GM11168 (cell line): ENCODE data around the gene MUC5AC.
"Not testable (repeated sequence)": the region's sequence is repeated elsewhere in the genome, so short reads cannot be mapped to it uniquely, and the experiment has no call there.

Experiments
- in situ Hi-C: fragments of 300-500 bp; cut with MboI; formaldehyde crosslinking; loops from one replicate; pipeline ENCODE4 v1.12.0; 2022; ENCODE audit warnings: low sequenced_read_pairs; ENCODE audit not compliant: unreplicated experiment

MUC5AC gene

DNA sequence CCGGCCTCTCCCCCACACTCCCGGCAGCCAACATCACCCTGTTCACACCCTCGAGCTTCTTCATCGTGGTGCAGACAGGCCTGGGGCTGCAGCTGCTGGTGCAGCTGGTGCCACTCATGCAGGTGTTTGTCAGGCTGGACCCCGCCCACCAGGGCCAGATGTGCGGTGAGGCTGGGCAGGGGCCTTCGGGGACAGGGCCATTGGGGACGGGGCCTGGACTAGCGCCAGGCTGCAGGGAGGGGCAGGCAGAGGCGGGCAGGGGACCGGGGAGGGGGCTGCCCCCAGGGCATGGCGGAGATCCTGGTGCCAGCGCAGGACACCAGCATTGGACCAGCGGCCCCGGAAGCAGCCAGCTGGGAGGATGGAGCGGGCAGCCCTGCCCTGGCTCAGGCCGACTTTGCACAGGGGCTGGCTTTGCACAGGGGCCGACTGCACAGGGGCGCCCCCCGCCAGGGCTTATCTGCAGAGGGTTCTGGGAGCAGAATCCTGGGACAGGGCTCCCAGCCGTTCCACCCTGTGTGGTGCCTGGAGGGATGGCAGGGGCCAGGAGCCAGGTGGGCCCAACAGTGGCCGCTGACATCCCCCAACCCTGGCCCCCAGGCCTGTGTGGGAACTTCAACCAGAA lies 73.8 kb downstream of the MUC5AC start:
- in situ Hi-C loops: no loop called here

DNA sequence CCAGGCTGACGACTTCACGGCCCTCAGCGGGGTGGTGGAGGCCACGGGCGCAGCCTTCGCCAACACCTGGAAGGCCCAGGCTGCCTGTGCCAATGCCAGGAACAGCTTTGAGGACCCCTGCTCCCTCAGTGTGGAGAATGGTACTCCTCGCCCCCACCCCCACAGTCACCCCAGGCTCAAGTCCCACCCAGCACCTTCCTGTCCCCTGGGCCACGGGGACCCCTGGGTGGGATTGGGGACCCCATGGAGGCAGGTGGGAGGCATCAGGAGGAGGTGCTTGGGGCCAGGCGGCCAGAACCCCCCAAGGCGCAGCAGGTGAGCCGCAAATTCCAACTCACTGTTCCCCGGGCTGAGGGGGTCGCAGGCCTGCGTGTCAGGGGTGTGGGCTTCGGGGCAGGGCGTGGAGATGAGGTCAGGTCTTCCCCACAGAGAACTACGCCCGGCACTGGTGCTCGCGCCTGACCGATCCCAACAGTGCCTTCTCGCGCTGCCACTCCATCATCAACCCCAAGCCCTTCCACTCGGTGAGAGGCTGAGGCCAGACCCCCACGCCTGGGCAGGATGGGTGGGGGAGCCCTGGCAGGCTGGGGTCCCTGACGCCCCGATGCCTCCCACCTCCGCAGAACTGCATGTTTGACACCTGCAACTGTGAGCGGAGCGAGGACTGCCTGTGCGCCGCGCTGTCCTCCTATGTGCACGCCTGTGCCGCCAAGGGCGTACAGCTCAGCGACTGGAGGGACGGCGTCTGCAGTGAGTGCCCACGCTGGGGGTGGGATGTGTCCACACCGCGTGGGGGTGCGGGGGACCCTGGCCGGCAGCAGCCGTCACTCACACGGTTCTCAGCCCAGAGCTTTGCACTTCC lies 74.5 kb downstream of the MUC5AC start:
- in situ Hi-C loops: no loop called here

DNA sequence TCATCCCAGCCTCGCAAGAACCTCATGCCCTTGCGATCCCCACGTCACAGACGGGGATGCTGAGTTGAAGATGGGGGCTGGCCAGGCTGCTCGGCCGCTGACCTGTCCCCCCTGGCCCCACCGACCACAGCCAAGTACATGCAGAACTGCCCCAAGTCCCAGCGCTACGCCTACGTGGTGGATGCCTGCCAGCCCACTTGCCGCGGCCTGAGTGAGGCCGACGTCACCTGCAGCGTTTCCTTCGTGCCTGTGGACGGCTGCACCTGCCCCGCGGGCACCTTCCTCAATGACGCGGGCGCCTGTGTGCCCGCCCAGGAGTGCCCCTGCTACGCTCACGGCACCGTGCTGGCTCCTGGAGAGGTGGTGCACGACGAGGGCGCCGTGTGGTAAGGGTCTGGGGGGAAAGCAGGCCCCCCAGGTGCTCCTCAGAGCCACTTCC lies 75.1 kb downstream of the MUC5AC start:
- in situ Hi-C loops: no loop called here

DNA sequence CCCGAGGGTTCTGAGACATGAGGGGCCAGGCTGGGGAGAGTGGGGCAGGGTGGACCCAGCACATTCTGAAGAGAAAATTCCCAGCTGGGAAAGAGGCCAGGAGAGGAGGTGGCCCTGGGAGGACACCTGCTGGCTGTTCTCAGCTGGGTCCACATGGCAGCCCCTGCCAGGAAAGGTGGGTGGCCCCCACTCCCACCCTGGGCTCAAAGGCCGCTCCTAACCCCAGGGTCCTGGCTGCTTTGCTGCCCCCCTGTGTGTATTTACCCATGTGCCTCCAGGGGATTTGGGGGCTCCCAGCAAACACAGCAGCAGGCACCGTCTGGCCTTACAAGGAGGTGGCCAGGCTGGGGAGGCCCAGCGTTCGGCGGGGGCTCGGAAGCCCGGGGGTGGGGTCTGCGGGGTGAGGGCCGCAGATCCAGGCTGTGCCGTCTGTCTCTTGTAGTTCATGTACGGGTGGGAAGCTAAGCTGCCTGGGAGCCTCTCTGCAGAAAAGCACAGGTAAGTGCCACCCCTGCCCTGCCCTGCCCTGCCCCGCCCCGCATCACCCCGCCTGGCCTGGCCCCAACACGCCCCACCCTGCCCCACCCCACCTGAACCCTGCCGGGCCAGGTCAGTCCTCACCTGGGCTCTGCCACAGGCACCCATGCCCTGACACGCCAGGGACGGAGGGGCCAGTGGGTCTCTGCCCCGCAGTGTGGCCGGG lies 75.7 kb downstream of the MUC5AC start:
- in situ Hi-C loops: no loop called here

DNA sequence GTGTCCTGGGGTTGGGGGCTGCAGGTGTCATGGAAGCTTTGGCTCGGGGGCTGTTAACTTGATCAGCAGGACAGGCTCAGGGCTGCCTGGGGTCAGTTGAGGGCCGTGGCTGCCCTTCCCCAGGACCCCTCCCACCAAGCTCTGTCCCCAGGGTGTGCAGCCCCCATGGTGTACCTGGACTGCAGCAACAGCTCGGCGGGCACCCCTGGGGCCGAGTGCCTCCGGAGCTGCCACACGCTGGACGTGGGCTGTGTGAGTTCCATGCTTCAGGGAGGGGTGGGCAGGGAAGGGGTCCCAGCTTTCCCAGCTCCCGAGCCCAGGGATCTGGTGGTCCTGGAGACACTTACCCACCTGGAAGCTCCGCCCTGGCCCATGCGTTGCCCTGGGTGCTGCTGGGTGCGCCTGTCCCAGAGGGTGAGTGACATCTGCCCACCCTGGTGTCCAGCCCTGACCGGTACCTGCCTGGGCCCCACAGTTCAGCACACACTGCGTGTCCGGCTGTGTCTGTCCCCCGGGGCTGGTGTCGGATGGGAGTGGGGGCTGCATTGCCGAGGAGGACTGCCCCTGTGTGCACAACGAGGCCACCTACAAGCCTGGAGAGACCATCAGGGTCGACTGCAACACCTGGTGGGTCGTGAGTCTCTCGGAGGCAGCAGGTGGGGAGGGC lies 76.4 kb downstream of the MUC5AC start:
- in situ Hi-C loops: no loop called here

DNA sequence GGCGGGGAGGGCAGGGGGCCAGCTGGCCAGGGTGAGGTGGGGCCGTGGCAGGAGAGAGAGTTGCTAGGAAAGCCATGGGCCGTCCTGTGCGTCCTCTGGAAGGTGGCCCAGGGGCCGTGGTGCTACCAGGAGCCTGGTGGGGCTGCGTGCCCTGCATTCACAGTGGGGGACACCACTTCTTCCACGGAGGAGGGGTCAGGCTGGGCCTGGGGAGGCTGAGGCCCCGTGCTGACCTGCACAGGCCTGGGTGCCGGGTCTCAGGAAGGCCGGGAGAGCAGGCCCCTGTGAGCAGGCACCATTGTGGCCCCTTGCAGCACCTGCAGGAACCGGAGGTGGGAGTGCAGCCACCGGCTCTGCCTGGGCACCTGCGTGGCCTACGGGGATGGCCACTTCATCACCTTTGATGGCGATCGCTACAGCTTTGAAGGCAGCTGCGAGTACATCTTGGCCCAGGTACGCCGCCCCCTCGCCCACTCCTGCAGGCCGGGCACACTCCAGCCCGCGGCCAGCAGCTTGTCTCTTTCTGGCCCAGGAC lies 77.1 kb downstream of the MUC5AC start:
- in situ Hi-C loops: no loop called here

- in situ Hi-C loops: no loop called here
Observed at GRCh38 chr11:1235306-1235900, 77.7 kb downstream of the MUC5AC start.

DNA sequence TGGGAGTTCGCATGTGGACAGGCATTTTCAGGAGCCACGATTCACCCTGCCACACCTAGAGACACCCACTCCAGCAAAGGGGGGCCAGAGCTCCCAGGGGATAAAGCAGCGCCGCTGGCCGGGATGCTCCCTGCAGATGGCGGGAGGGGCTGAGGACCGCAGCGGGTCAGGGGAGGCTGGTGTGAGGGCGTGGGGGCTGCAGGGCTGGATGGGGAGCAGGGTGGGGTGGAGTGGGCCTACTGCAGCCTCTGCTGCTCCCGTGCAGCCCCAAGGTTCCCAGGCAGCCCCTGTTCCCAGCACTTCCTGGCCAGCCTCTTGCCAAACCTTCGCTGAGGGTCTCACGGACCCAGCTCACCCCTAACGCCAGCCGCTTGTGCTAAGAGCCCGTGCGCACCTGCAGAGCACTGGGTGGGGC lies 78.2 kb downstream of the MUC5AC start:
- in situ Hi-C loops: no loop called here

DNA sequence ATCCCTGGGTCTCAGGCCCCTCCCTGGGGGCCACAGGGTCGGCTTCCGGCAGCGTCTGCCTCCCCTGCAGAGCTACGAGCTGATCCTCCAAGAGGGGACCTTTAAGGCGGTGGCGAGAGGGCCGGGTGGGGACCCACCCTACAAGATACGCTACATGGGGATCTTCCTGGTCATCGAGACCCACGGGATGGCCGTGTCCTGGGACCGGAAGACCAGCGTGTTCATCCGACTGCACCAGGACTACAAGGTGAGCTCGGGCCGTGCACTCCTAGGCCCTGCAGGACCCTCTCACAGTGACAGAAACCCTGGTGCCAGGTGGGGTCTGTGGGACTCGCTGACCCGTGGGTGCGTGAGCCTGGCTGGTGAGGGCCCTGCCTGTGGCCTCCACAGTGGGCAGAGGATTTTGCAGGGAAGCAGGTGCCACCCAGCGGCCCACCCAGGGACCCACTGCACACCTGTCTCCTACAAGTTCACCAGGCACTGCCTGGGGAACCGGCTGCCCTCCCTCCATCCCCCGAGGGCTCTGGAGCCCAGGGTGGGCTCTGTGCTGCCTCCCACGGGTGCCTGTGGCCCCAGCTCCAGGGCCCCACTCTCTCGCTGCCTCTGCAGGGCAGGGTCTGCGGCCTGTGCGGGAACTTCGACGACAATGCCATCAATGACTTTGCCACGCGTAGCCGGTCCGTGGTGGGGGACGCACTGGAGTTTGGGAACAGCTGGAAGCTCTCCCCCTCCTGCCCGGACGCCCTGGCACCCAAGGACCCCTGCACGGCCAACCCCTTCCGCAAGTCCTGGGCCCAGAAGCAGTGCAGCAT lies 78.8 kb downstream of the MUC5AC start:
- in situ Hi-C loops: no loop called here

DNA sequence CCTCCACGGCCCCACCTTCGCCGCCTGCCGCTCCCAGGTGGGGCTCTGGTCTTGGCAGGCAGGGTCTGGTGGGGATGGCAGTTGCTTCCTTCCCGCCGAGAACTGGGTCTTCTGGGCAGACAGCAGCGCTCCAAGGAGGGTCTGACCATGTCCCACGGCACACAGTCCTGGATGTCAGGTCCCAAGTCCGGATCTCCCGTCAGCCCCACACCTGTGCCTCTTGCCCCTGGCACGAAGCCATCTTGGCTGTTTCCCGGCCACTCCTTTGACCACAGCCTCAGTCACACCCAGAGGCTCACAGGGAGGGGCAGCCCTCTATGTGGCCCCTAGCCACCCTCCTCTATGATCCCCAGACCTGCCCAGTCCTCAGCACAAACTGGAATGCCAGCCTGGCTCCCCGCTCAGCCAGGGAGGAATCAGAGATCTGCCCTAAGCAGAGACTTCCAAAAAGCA lies 79.4 kb downstream of the MUC5AC start:
- in situ Hi-C loops: no loop called here

DNA sequence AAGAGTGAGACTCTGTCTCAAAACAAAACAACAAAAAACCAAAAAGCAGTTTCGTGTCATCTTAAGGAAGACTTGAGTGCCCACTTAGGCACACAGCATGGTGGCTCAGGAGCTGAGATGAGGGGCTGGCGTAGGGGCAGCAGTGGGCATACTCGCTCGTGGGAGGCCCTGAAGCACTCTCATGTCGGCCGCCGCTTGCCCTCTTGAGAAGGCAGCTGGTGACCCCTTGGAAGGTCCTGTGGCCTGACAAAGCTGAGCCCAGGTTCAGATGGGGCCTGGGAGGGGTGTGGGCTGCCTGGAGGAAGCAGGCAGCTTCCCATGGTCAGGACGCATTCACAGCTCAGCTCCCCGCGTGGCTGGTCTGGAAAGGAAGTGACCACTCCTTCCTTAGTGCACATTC lies 80.1 kb downstream of the MUC5AC start:
- in situ Hi-C loops: no loop called here

GRCh38 chr11:1238767-1239595 lies 81.2 kb downstream of the MUC5AC start:
- in situ Hi-C loops: no loop called here

DNA sequence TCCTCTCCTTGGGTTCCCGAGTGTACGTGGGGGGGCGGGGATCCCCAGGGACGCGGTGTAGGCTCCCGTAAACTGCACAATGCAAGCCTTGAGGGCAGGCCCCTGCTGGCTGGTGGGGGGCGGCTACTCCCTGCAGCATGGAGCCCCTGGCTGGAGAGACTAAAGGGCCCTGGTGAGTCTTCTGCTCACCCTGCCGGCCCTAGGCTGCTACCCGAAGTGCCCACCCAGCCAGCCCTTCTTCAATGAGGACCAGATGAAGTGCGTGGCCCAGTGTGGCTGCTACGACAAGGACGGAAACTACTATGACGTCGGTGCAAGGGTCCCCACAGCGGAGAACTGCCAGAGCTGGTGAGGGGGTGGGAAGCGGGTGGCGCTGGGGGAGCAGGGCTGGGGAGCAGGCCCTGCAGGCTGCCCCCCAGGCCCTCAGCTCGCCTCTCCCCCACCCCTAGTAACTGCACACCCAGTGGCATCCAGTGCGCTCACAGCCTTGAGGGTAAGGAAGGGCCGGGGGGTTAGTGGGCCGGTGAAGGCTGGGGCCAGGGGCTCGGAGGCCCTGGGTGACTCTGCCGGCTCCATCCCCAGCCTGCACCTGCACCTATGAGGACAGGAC lies 81.9 kb downstream of the MUC5AC start:
- in situ Hi-C loops: no loop called here

- in situ Hi-C loops: no loop called here
Observed at GRCh38 chr11:1240771-1241170, 83.0 kb downstream of the MUC5AC start.

DNA sequence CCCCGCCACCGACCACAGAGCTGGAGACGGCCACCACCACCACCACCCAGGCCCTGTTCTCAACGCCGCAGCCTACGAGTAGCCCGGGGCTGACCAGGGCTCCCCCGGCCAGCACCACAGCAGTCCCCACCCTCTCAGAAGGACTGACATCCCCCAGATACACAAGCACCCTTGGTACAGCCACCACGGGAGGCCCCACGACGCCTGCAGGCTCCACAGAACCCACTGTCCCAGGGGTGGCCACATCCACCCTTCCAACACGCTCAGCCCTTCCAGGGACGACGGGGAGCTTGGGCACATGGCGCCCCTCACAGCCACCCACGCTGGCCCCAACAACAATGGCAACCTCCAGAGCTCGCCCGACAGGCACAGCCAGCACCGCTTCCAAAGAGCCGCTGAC lies 84.0 kb downstream of the MUC5AC start:
- in situ Hi-C loops: no loop called here

- in situ Hi-C loops: no loop called here
Observed at GRCh38 chr11:1242289-1242688, 84.5 kb downstream of the MUC5AC start.

GRCh38 chr11:1242751-1243150 lies 85.0 kb downstream of the MUC5AC start:
- in situ Hi-C loops: not testable (repeated sequence)

DNA sequence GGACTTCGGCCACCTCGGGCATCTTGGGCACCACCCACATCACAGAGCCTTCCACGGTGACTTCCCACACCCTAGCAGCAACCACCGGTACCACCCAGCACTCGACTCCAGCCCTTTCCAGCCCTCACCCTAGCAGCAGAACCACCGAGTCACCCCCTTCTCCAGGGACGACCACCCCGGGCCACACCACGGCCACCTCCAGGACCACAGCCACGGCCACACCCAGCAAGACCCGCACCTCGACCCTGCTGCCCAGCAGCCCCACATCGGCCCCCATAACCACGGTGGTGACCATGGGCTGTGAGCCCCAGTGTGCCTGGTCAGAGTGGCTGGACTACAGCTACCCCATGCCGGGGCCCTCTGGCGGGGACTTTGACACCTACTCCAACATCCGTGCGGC lies 85.8 kb downstream of the MUC5AC start:
- in situ Hi-C loops: not testable (repeated sequence)
